GM18861 (cell line): Measurements from ENCODE around the gene LMX1A.

Experiments used
- ATAC-seq: cut with Tn5 transposase; IDR thresholded peaks from one replicate; pipeline ENCODE4 v1.9.1; 2021; ENCODE audit not compliant: unreplicated experiment

The LMX1A gene

GRCh38 chr1:165169028-165169427, 187.5 kb downstream of the LMX1A start:
- ATAC-seq = no peak

GRCh38 chr1:165168467-165168866, 188.0 kb downstream of the LMX1A start:
- ATAC-seq = no peak

GRCh38 chr1:165162671-165163241, 193.8 kb downstream of the LMX1A start:
- no peak for ATAC-seq

- ATAC-seq = no peak
Observed at GRCh38 chr1:165161130-165161529, 195.4 kb downstream of the LMX1A start.

GRCh38 chr1:165153182-165153581, 203.3 kb downstream of the LMX1A start:
- ATAC-seq = no peak

GRCh38 chr1:165152727-165153126, 203.8 kb downstream of the LMX1A start:
- no peak for ATAC-seq

DNA sequence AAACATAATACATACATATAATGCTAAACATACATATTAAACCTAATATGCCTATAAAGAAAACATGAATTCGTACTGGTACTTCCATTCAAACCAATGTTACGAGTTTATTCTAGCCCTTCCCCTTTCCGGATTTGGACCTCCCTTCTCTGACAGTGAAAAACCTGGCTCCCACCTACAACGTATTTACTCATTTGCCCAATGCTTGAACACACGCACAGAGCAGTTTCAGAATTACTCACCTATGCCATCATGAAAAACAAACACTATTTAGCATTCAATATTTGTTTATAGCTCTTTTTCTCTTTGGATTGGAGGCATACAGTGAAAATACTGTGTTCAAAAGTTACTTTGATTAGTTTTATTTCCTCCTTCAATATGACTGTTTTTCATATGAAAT, 204.4 kb downstream of the LMX1A start:
- no peak for ATAC-seq
